ENCODE results near the gene PDHX. TPM values are rescaled to one million over a fixed set of nuclear protein-coding genes. Genes with fewer than 3 reads are reported as not detected.

The PDHX gene
- total RNA-seq, 1 donor from 2014 or later = 22.1 TPM

DNA sequence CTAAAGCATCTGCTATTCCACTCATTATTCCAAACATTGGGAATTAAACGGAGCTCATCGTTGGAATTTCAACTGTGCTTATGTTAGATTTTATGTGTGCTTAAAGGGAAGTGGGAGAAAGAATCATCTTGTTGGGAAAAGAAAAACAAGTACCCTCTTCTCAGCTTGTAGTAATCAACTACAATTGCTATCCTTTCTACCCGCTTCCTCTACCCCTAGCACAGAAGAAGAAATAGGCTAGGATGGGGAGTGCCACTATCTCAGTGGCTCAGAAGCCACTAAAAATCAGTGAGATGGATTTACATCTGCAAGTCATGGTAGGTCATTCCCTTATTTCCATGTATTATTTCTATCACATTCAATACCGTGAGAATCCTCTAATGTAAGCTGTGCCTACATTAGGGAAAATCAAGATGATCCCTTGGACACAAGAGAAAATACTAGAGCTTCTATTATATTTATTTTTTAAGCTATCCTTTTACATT is 124.7 kb downstream of the PDHX start:
- no peak for DNase-seq (ENCODE audit: extremely low read depth, low read depth, low spot score)

DNA sequence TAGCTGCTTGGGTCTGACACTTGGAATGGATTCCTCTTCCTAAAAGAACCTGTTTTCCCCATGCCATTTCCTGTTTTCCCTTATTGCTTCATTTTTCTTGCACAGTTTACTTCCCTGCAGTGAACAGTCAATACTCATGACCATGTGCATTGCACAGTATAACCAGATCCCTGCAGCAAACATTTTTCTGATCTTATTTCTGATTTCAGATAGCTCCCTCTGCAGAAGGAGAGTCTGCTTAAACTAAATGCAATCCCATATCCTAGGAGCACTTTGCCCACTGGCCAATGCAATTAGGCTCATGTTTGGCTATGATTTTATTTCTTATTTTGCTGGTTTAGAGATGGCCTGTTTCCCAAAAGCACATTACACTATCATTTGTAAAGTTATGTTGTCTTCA is 125.8 kb downstream of the PDHX start:
- no peak for DNase-seq (ENCODE audit: extremely low read depth, low read depth, low spot score)

DNA sequence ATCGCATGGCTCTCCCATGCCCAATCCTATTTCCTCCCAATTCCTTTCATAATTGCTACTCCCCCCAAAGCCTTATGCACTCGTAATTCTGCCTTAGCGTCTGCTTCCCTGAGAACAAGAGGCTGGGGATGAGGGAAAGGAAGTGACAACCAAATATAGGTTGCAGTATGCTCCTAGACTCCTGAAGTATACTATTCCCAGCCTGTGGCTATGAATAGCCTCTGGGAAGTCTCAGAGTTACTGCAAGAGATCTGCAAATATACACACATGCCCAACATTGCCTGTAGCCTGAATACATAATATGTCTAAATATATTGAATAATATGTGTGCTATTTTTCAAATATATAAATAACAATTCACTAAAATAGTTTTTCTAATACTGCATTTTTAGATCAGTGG is 126.5 kb downstream of the PDHX start:
- DNase-seq (ENCODE audit: extremely low read depth, low read depth, low spot score) = no peak

DNA sequence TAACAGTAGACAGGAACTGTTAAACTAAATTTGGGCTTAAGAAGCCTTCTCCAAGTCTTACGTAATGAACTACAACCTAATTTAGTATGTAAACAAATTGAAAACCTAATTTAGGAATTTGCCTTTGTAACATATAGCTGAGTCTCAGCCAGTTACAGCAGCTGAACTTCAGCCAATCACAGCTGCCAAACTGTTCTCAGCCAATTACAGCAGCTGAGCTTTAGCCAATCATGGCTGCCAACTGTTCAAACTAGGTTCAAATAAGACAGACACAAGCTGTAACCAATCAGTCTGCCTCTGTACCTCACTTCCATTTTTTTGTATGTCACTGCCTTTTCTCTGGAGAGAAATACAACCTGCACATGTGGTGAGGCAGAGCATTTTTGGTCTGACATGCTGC is 127.5 kb downstream of the PDHX start:
- no peak for DNase-seq (ENCODE audit: extremely low read depth, low read depth, low spot score)

DNA sequence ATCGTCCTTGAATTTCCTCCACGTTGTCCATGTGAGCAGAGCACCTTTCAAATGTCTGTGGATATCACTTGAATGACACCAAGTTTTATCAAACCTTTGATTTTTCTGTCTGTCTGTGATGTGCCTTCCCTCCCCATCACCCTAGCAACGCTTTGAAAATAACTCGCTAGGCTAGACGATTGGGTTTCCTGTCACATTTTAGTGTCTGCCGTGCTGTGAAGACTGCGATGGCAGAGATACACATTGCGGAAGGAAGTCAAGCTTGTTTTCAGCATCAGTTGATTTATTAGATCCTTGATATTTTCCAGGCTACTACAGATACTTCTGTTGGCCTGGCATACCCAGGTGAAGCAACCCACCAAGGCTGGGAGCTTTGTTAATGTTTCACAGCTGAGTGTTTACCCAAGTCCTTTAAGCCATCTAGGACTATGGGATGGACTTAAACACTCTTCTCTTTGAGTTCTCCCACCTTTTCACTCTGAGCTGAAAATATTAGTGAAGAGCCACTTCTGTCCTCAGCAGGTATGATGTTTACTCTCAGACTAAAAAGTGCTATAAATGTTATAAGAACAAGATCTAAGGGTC is 128.9 kb downstream of the PDHX start:
- DNase-seq (ENCODE audit: extremely low read depth, low read depth, low spot score) = no peak

Other genes with a start within 250 kb of the PDHX start
- gene APIP, start 239 bp upstream of the PDHX start, total RNA-seq = 14.0 and 18.7 TPM in 2 replicates
- 79.7 and 97.3 TPM in 2 replicates for gene CD44, start 222.6 kb downstream of the PDHX start, total RNA-seq